Gastroesophageal sphincter (tissue), 4 donors: Measurements from ENCODE around the gene MSMB. TPM values are rescaled to one million over a fixed set of nuclear protein-coding genes. Genes with fewer than 3 reads are reported as not detected.
"Not testable (repeated sequence)": the region's sequence is repeated elsewhere in the genome, so short reads cannot be mapped to it uniquely, and the experiment has no call there.

ENCODE experiments used
- ATAC-seq: fragments of 150-250 bp; one replicate; pipeline ENCODE4 v1.9.1; 2016; ENCODE audit warnings: mild to moderate bottlenecking, moderate library complexity
- H3K27ac ChIP-seq, 4 donors: fragments of 200-600 bp; sonication (generic) in 3 of 4; 1 replicate in 3 of 4; 2 replicates in 1 of 4; pipeline ENCODE4 v1.5.1; 2016 to 2019
- H3K27me3 ChIP-seq: fragments of 200-600 bp; sonication (generic); one replicate; pipeline ENCODE4 v1.5.1; 2019
- H3K36me3 ChIP-seq, 2 donors: fragments of 200-600 bp; sonication (generic); one replicate each; pipeline ENCODE4 v1.5.1; 2019; ENCODE audit warnings: control low read depth in 1 of 2
- H3K4me1 ChIP-seq, 3 donors: fragments of 200-600 bp; sonication (generic); 1 replicate in 2 of 3; 2 replicates in 1 of 3; pipeline ENCODE4 v1.5.1; 2016 to 2019; ENCODE audit warnings: control low read depth in 2 of 3
- H3K4me3 ChIP-seq, 2 donors: fragments of 200-600 bp; sonication (generic); one replicate each; pipeline ENCODE4 v1.5.1; 2019; ENCODE audit warnings: mild to moderate bottlenecking in 1 of 2, moderate library complexity in 1 of 2
- H3K9me3 ChIP-seq, 3 donors: fragments of 200-600 bp; sonication (generic); one replicate each; pipeline ENCODE4 v1.5.1; 2017 to 2019; ENCODE audit warnings: control low read depth in 2 of 3
- CTCF ChIP-seq, 4 experiments: fragments of 200-600 bp in 2 of 4; fragments of 450-650 bp in 2 of 4; sonication (generic) in 1 of 4; IDR thresholded peaks; one replicate each; pipeline ENCODE4 v1.5.1; 2017 to 2019; ENCODE audit warnings: antibody characterized with exemption in 4 of 4, mild to moderate bottlenecking in 2 of 4, moderate library complexity in 2 of 4
- EP300 ChIP-seq: sonication (generic); formaldehyde crosslinking; IDR thresholded peaks from one replicate; pipeline ENCODE4 v1.6.1; 2017; ENCODE audit warnings: antibody characterized with exemption, mild to moderate bottlenecking
- POLR2A ChIP-seq, 2 donors: fragments of 450-650 bp; IDR thresholded peaks; one replicate each; pipeline ENCODE4 v1.6.1; 2017; ENCODE audit warnings: antibody characterized with exemption in 2 of 2, mild to moderate bottlenecking in 2 of 2, moderate library complexity in 1 of 2
- POLR2AphosphoS5 ChIP-seq: sonication (generic); formaldehyde crosslinking; IDR thresholded peaks from one replicate; pipeline ENCODE4 v1.6.1; 2017; ENCODE audit warnings: antibody characterized with exemption
- WGBS, 2 donors: methylation state at CpG; one replicate each; pipeline ENCODE4 v1.1.5; 2018; ENCODE audit warnings: low coverage in 1 of 2; 5-methylcytosine and 5-hydroxymethylcytosine counted together
- total RNA-seq, 4 donors: library from RNA; depleted of rRNA; stranded (reverse); fragments of >200 nt; gene quantifications; one replicate each; pipeline ENCODE4 v1.1.0, GENCODE V29; 2016

MSMB gene
- total RNA-seq, 4 donors from 2014 or later = 5.7 TPM; not detected in 3

- Histone ChIP-seq H3K4me3 (no peak overlapping the region), H3K27me3 (peaks cover 21% of the 10 kb centered on the region), H3K4me1 (no peaks in the 10 kb centered on the region), H3K27ac (no peak overlapping the region), H3K36me3 (no peaks in the 10 kb centered on the region), H3K9me3 (peaks cover 0 to under 1% (median 0%) of the 10 kb centered on the region in 3 donors)
- TF ChIP-seq EP300 = no peak
- TF ChIP-seq POLR2A (IDR thresholded peaks at IDR 0.05) = no peak
- no peak for TF ChIP-seq CTCF (IDR thresholded peaks at IDR 0.05)
- TF ChIP-seq POLR2AphosphoS5 = no peak
- no peak for ATAC-seq
- 45 to 65% methylated on average over 6 to 7 of the region's 7 CpGs for WGBS, 2 donors
Measured at GRCh38 chr10:46052057-46052790, 6.2 kb upstream of the MSMB start.

- 57 to 61% methylated on average over 7 to 11 of the region's 11 CpGs for WGBS, 2 donors
- TF ChIP-seq POLR2A (IDR thresholded peaks at IDR 0.05) = no peak
- TF ChIP-seq CTCF (IDR thresholded peaks at IDR 0.05) = no peak
- no peak for TF ChIP-seq EP300
- TF ChIP-seq POLR2AphosphoS5 = no peak
- Histone ChIP-seq H3K4me1 (no peaks in the 10 kb centered on the region), H3K36me3 (no peaks in the 10 kb centered on the region), H3K27me3 (peaks cover 32% of the 10 kb centered on the region), H3K9me3 (no peaks in the 10 kb centered on the region), H3K27ac (no peak overlapping the region), H3K4me3 (no peak overlapping the region)
- no peak for ATAC-seq
Measured at GRCh38 chr10:46050941-46051623, 5.0 kb upstream of the MSMB start.

- H3K36me3 ChIP-seq, H3K27ac ChIP-seq, H3K4me1 ChIP-seq, H3K4me3 ChIP-seq, ATAC-seq, H3K9me3 ChIP-seq: not testable (repeated sequence)
- WGBS, 2 donors = 89 to 93% methylated on average over 3 to 9 of the region's 11 CpGs
- peaks cover 36% of the 10 kb centered on the region for H3K27me3 ChIP-seq
Measured at GRCh38 chr10:46049497-46049831, 3.4 kb upstream of the MSMB start.

GRCh38 chr10:46048152-46048551, 2.1 kb upstream of the MSMB start:
- no peaks in the 10 kb centered on the region for H3K4me1 ChIP-seq
- H3K9me3 ChIP-seq = no peaks in the 10 kb centered on the region
- H3K27me3 ChIP-seq = peaks cover 42% of the 10 kb centered on the region
- H3K27ac ChIP-seq = no peak overlapping the region
- ATAC-seq = no peak
- TF ChIP-seq POLR2AphosphoS5 = no peak
- no peak for TF ChIP-seq EP300
- TF ChIP-seq POLR2A (IDR thresholded peaks at IDR 0.05) = no peak
- TF ChIP-seq CTCF (IDR thresholded peaks at IDR 0.05) = no peak
- H3K4me3 ChIP-seq = no peak overlapping the region
- WGBS, 2 donors = 35 to 40% methylated on average over 1 to 2 of the region's 2 CpGs
- no peaks in the 10 kb centered on the region for H3K36me3 ChIP-seq

GRCh38 chr10:46042527-46042926, 3.5 kb downstream of the MSMB start:
- WGBS, 2 donors = 52 to 56% methylated on average over 4 of the region's 4 CpGs
- H3K36me3 ChIP-seq = no peaks in the 10 kb centered on the region
- peaks cover 39% of the 10 kb centered on the region for H3K27me3 ChIP-seq
- H3K9me3 ChIP-seq = no peaks in the 10 kb centered on the region
- no peak for ATAC-seq
- H3K4me1 ChIP-seq = no peaks in the 10 kb centered on the region
- H3K4me3 ChIP-seq = no peak overlapping the region
- H3K27ac ChIP-seq = no peak overlapping the region
- TF ChIP-seq EP300 (no peak), CTCF (IDR thresholded peaks at IDR 0.05) (no peak), POLR2AphosphoS5 (no peak), POLR2A (IDR thresholded peaks at IDR 0.05) (no peak)
